HEK293T (cell line): ENCODE measurements around the gene TSC1.

Experiments
- ARNT ChIP-seq: fragments of 450-650 bp; IDR thresholded peaks from 2 replicates; pipeline ENCODE4 v1.6.1; 2017; ENCODE audit warnings: mild to moderate bottlenecking
- SP1 ChIP-seq: fragments of 450-650 bp; IDR thresholded peaks from 2 replicates; pipeline ENCODE4 v1.6.1; 2017
- SUZ12 ChIP-seq: fragments of 450-650 bp; IDR thresholded peaks from 2 replicates; pipeline ENCODE4 v1.6.1; 2016; ENCODE audit warnings: mild to moderate bottlenecking

- TF ChIP-seq SP1, result no peak
- TF ChIP-seq ARNT, result no peak
- no peak for TF ChIP-seq SUZ12
These were observed 56.3 kb downstream of the TSC1 start for GRCh38 chr9:132888151-132888550.
